H1 (cell line): Measurements from ENCODE around the gene GPC1. TPM values are rescaled to one million over a fixed set of nuclear protein-coding genes. Genes with fewer than 3 reads are reported as not detected.

Experiments
- CTCF ChIA-PET: fragments of 300-600 bp; sonication (Branson Sonifier 250); formaldehyde crosslinking; loops from one replicate; lab custom pipeline; 2021; ENCODE audit not compliant: partially characterized antibody; lab: Charles Lee
- POLR2A ChIA-PET: fragments of 300-600 bp; sonication (Branson Sonifier 250); formaldehyde crosslinking; loops from one replicate; lab custom pipeline; 2021; ENCODE audit warnings: inconsistent platforms; ENCODE audit not compliant: partially characterized antibody; lab: Charles Lee
- DNase-seq, 2 experiments: peaks; one replicate each; pipeline versions ENCODE4 v3.0.0 to v3.0.0-alpha.2; 2010 to 2022; ENCODE audit warnings: low spot score in 2 of 2, low read depth in 1 of 2, mixed read lengths in 1 of 2
- FAIRE-seq: peaks from 2 replicates; lab custom pipeline; 2011; peaks lifted over from hg19 to GRCh38; lab: Jason Lieb, UNC
- H2AFZ ChIP-seq: 2 replicates; pipeline ENCODE4 v1.8.1; 2012; ENCODE audit warnings: low read length, inconsistent platforms
- H2AK5ac ChIP-seq: 2 replicates; pipeline ENCODE4 v1.6.1; 2013; ENCODE audit warnings: low read depth, low read length
- H2BK120ac ChIP-seq: replicated peaks from 2 replicates; pipeline ENCODE3; 2013; ENCODE audit warnings: low read depth, low read length, inconsistent platforms
- H2BK12ac ChIP-seq: 2 replicates; pipeline ENCODE4 v1.6.1; 2013; ENCODE audit warnings: low read depth, low read length
- H2BK15ac ChIP-seq: 2 replicates; pipeline ENCODE4 v1.6.1; 2013; ENCODE audit warnings: low read length
- H2BK20ac ChIP-seq: 2 replicates; pipeline ENCODE4 v1.6.1; 2013; ENCODE audit warnings: low read length
- H2BK5ac ChIP-seq: 2 replicates; pipeline ENCODE4 v1.6.1; 2013; ENCODE audit warnings: low read depth, low read length
- H3K14ac ChIP-seq: 2 replicates; pipeline ENCODE4 v1.6.1; 2013; ENCODE audit warnings: inconsistent platforms; ENCODE audit not compliant: insufficient read length
- H3K18ac ChIP-seq: 2 replicates; pipeline ENCODE4 v1.6.1; 2013; ENCODE audit warnings: low read length; ENCODE audit errors: extremely low read depth
- H3K23ac ChIP-seq: 2 replicates; pipeline ENCODE4 v1.6.1; 2013; ENCODE audit warnings: inconsistent platforms; ENCODE audit not compliant: insufficient read length
- H3K23me2 ChIP-seq: 2 replicates; pipeline ENCODE4 v1.6.1; 2013; ENCODE audit warnings: low read depth, low read length
- H3K27ac ChIP-seq: 2 replicates; pipeline ENCODE4 v1.6.1; 2011; ENCODE audit warnings: low read depth, low read length, inconsistent platforms
- H3K27me3 ChIP-seq, 4 experiments: replicated peaks in 1 of 4; 1 replicate in 1 of 4; 2 replicates in 3 of 4; pipeline versions ENCODE4 v1.6.1 to v1.8.1; 2011 to 2013; ENCODE audit warnings: low read length in 3 of 4, mild to moderate bottlenecking in 3 of 4, inconsistent platforms in 2 of 4, mixed read lengths in 2 of 4, moderate library complexity in 1 of 4; ENCODE audit not compliant: control insufficient read depth in 3 of 4, insufficient read depth in 3 of 4; ENCODE audit errors: extremely low read depth in 1 of 4
- H3K36me3 ChIP-seq, 4 experiments: 2 replicates each; pipeline versions ENCODE4 v1.6.1 to v1.8.1; 2011 to 2013; ENCODE audit warnings: mild to moderate bottlenecking in 4 of 4, low read length in 3 of 4, moderate library complexity in 2 of 4, control low read depth in 1 of 4, inconsistent platforms in 1 of 4; ENCODE audit not compliant: insufficient read depth in 4 of 4, control insufficient read depth in 2 of 4
- H3K4ac ChIP-seq: replicated peaks from 2 replicates; pipeline ENCODE3; 2013; ENCODE audit warnings: low read length, low read depth, mixed read lengths, inconsistent platforms; ENCODE audit not compliant: insufficient read length
- H3K4me1 ChIP-seq, 4 experiments: replicated peaks in 1 of 4; 1 replicate in 1 of 4; 2 replicates in 3 of 4; pipeline versions ENCODE4 v1.6.1 to v1.8.1; 2011 to 2013; ENCODE audit warnings: low read length in 3 of 4, inconsistent platforms in 2 of 4, mixed read lengths in 1 of 4; ENCODE audit not compliant: insufficient read depth in 4 of 4, control insufficient read depth in 3 of 4
- H3K4me2 ChIP-seq, 2 experiments: 2 replicates each; pipeline versions ENCODE4 v1.6.1 to v1.8.1; 2011 to 2013; ENCODE audit warnings: low read depth in 2 of 2, low read length in 2 of 2, control low read depth in 1 of 2, inconsistent platforms in 1 of 2, mild to moderate bottlenecking in 1 of 2; ENCODE audit not compliant: insufficient read depth in 1 of 2
- H3K4me3 ChIP-seq, 4 experiments: fragments of 200-600, 300-600 bp in 1 of 4; sonication (generic), shearing (Covaris generic), sonication (Bioruptor Twin) in 1 of 4; 2 replicates each; pipeline versions ENCODE4 v1.5.1 to v1.8.1; 2011 to 2016; ENCODE audit warnings: low read length in 4 of 4, low read depth in 3 of 4, control low read depth in 2 of 4, inconsistent platforms in 2 of 4, mild to moderate bottlenecking in 2 of 4, mixed read lengths in 1 of 4, moderate library complexity in 1 of 4; ENCODE audit not compliant: insufficient read depth in 2 of 4; ENCODE audit errors: extremely low read depth in 1 of 4
- H3K56ac ChIP-seq: replicated peaks from 2 replicates; pipeline ENCODE3; 2013; ENCODE audit warnings: low read depth, mild to moderate bottlenecking, mixed read lengths, low read length, inconsistent platforms; ENCODE audit not compliant: insufficient read length
- H3K79me1 ChIP-seq: 2 replicates; pipeline ENCODE4 v1.6.1; 2013; ENCODE audit warnings: low read depth, low read length, control low read depth
- H3K79me2 ChIP-seq, 2 experiments: 2 replicates each; pipeline versions ENCODE4 v1.6.1 to v1.8.1; 2012 to 2013; ENCODE audit warnings: low read length in 2 of 2, mild to moderate bottlenecking in 2 of 2, inconsistent platforms in 1 of 2; ENCODE audit not compliant: insufficient read depth in 2 of 2, control insufficient read depth in 1 of 2
- H3K9ac ChIP-seq, 4 experiments: replicated peaks in 1 of 4; 1 replicate in 1 of 4; 2 replicates in 3 of 4; pipeline versions ENCODE4 v1.6.1 to v1.8.1; 2011 to 2013; ENCODE audit warnings: low read depth in 3 of 4, low read length in 3 of 4, control low read depth in 2 of 4, mild to moderate bottlenecking in 2 of 4, moderate library complexity in 2 of 4, inconsistent platforms in 1 of 4; ENCODE audit errors: extremely low read depth in 1 of 4
- H3K9me3 ChIP-seq, 2 experiments: 2 replicates each; pipeline versions ENCODE4 v1.6.1 to v1.8.1; 2012 to 2013; ENCODE audit warnings: mild to moderate bottlenecking in 2 of 2, moderate library complexity in 2 of 2, control low read depth in 1 of 2, inconsistent platforms in 1 of 2, low read depth in 1 of 2, low read length in 1 of 2, mixed read lengths in 1 of 2; ENCODE audit not compliant: insufficient read depth in 2 of 2
- H4K20me1 ChIP-seq, 2 experiments: replicated peaks in 1 of 2; 2 replicates each; pipeline versions ENCODE3 to v1.8.1; 2011 to 2013; ENCODE audit warnings: inconsistent platforms in 2 of 2, low read length in 2 of 2, mild to moderate bottlenecking in 1 of 2; ENCODE audit not compliant: insufficient read depth in 2 of 2, control insufficient read depth in 1 of 2
- H4K5ac ChIP-seq: 2 replicates; pipeline ENCODE4 v1.6.1; 2013; ENCODE audit warnings: low read length, low read depth, mixed read lengths, inconsistent platforms; ENCODE audit not compliant: insufficient read length
- H4K8ac ChIP-seq: 2 replicates; pipeline ENCODE4 v1.8.0; 2013; ENCODE audit warnings: mild to moderate bottlenecking, moderate library complexity, low read length, inconsistent platforms; ENCODE audit not compliant: insufficient read depth; ENCODE audit errors: extremely low read depth
- H4K91ac ChIP-seq: replicated peaks from 2 replicates; pipeline ENCODE3; 2013; ENCODE audit warnings: low read length, mixed read lengths, inconsistent platforms; ENCODE audit not compliant: insufficient read length
- CBX5 ChIP-seq: fragments of 300-800, 300-1000 bp; sonication (generic); IDR thresholded peaks from 2 replicates; pipeline ENCODE4 v1.7.1; 2016; ENCODE audit warnings: antibody characterized with exemption, low read length, low read depth
- EGR1 ChIP-seq: IDR thresholded peaks from 2 replicates; pipeline ENCODE4 v1.6.1; 2011; ENCODE audit warnings: low read depth, low read length, borderline replicate concordance
- HDAC2 ChIP-seq, 2 experiments: fragments of 300-600 bp in 1 of 2; sonication (generic) in 1 of 2; IDR thresholded peaks; 2 replicates each; pipeline ENCODE4 v1.6.1; 2011 to 2012; ENCODE audit warnings: low read depth in 2 of 2, low read length in 2 of 2, mild to moderate bottlenecking in 2 of 2, moderate library complexity in 2 of 2, borderline replicate concordance in 1 of 2, inconsistent platforms in 1 of 2
- JUND ChIP-seq: IDR thresholded peaks from 2 replicates; pipeline ENCODE4 v1.6.1; 2011; ENCODE audit warnings: mild to moderate bottlenecking, improper control_type of control experiment, low read length
- PHF8 ChIP-seq: fragments of 200-600 bp; sonication (generic); conservative IDR thresholded peaks from 2 replicates; pipeline ENCODE4 v1.7.1; 2012; ENCODE audit warnings: low read depth, mild to moderate bottlenecking, inconsistent platforms, low read length, moderate library complexity
- POLR2AphosphoS5 ChIP-seq: IDR thresholded peaks from 2 replicates; pipeline ENCODE4 v1.6.1; 2011; ENCODE audit warnings: low read depth, low read length
- RAD21 ChIP-seq, 2 experiments: IDR thresholded peaks in 1 of 2; conservative IDR thresholded peaks in 1 of 2; 2 replicates each; pipeline ENCODE4 v1.6.1; 2011; ENCODE audit warnings: low read depth in 2 of 2, low read length in 2 of 2, improper control_type of control experiment in 1 of 2, inconsistent platforms in 1 of 2, mild to moderate bottlenecking in 1 of 2, moderate library complexity in 1 of 2
- SAP30 ChIP-seq: fragments of 300-600 bp; sonication (generic); IDR thresholded peaks from 2 replicates; pipeline ENCODE4 v1.7.1; 2012; ENCODE audit warnings: low read length, moderate library complexity, mild to moderate bottlenecking, inconsistent platforms; ENCODE audit not compliant: insufficient read depth, insufficient replicate concordance
- SP1 ChIP-seq: IDR thresholded peaks from 2 replicates; pipeline ENCODE4 v1.6.1; 2011; ENCODE audit warnings: low read depth, low read length
- TCF12 ChIP-seq: IDR thresholded peaks from 2 replicates; pipeline ENCODE4 v1.6.1; 2011; ENCODE audit warnings: low read depth, mild to moderate bottlenecking, low read length
- WGBS, 2 experiments: shearing (Covaris generic) in 1 of 2; methylation state at CpG; one replicate each; pipeline versions ENCODE4 v1.1.6 to v1.1.7; 2013 to 2015; ENCODE audit warnings: low lambda C conversion rate in 2 of 2, mixed read lengths in 2 of 2, inconsistent platforms in 1 of 2, low coverage in 1 of 2, missing lambda C conversion rate in 1 of 2; ENCODE audit not compliant: insufficient replicate concordance in 2 of 2, insufficient coverage in 1 of 2, insufficient read length in 1 of 2; ENCODE audit errors: extremely low coverage in 1 of 2, missing lambda C conversion rate in 1 of 2; 5-methylcytosine and 5-hydroxymethylcytosine counted together
- polyA plus RNA-seq, 7 experiments: library from polyadenylated mRNA; depleted of rRNA in 3 of 7; stranded (reverse) in 5 of 7; unstranded in 2 of 7; fragments of >200 nt in 5 of 7; fragments of 200-250 nt in 2 of 7; gene quantifications; 1 replicate in 5 of 7; 2 replicates in 1 of 7; 4 replicates in 1 of 7; pipeline versions ENCODE4 v1.2.1 to v1.2.3, GENCODE V29; 2011 to 2013; ENCODE audit warnings: missing spikeins in 2 of 7, mixed read lengths in 2 of 7
- total RNA-seq: library from RNA; stranded (reverse); fragmentation: NEBNext Ultra II Directional; extraction: Animal tissue kit (Norgen Biotek cat#: 25700); gene quantifications from 2 replicates; pipeline ENCODE4 v1.2.1, GENCODE V29; 2021

The GPC1 gene
- total and polyA plus RNA-seq, 2 of the 8 experiments (the other 6 are each of a cell fraction or from before 2014, with no cell fraction given): 21.9 to 28.3 TPM

GRCh38 chr2:240428245-240428644 is 7.2 kb upstream of the GPC1 start:
- Histone ChIP-seq H3K9ac (no peak overlapping the region), H3K4me2 (no peak overlapping the region), H2AFZ (no peak overlapping the region), H3K27ac (no peak overlapping the region), H2AK5ac (no peak overlapping the region), H2BK15ac (no peak overlapping the region), H2BK5ac (no peak overlapping the region), H3K4ac (no peak overlapping the region), H2BK120ac (no peak overlapping the region), H4K91ac (no peak overlapping the region), H3K18ac (no peak overlapping the region), H3K79me1 (no peaks in the 10 kb centered on the region), H3K56ac (no peak overlapping the region), H2BK20ac (no peak overlapping the region), H4K20me1 (no peaks in the 10 kb centered on the region), H3K9me3 (peaks cover 3 to 20% of the 10 kb centered on the region in 2 experiments; a peak in 2 of 4 replicates), H2BK12ac (no peak overlapping the region), H3K14ac (no peak overlapping the region), H4K8ac (no peak overlapping the region), H3K23me2 (no peaks in the 10 kb centered on the region), H3K4me1 (peaks cover 0 to 2% (median 0%) of the 10 kb centered on the region in 4 experiments; a peak in 1 of 7 replicates), H3K36me3 (no peaks in the 10 kb centered on the region), H4K5ac (no peak overlapping the region), H3K4me3 (no peak overlapping the region), H3K79me2 (no peaks in the 10 kb centered on the region), H3K23ac (no peak overlapping the region), H3K27me3 (peaks cover 0 to 11% (median 2%) of the 10 kb centered on the region in 4 experiments; a peak in 2 of 7 replicates)
- 97% methylated on average over 5 of the region's 5 CpGs; no CpG with 5 or more reads in 1 of the 2 experiments for WGBS, 2 experiments
- TF ChIP-seq RAD21 (IDR thresholded peaks at IDR 0.05 in 1 of 2, conservative IDR thresholded peaks at IDR 0.05 in 1 of 2; ENCODE audit: low read depth in 2 of 2, low read length in 2 of 2) (no peak), CBX5 (no peak), HDAC2 (IDR thresholded peaks at IDR 0.05; ENCODE audit: borderline replicate concordance in 1 of 2, low read depth in 2 of 2, low read length in 2 of 2) (no peak), SP1 (no peak), PHF8 (no peak), JUND (no peak), POLR2AphosphoS5 (no peak), SAP30 (no peak), EGR1 (no peak), TCF12 (no peak)
- ChIA-PET CTCF (no interaction called here), POLR2A (no interaction called here)
- no peak for DNase-seq
- no peak for FAIRE-seq
